ENCODE measurements around the gene SPRR5. TPM values are rescaled to one million over a fixed set of nuclear protein-coding genes. Genes with fewer than 3 reads are reported as not detected.

Gene SPRR5
- polyA plus RNA-seq, 3 donors: not detected

DNA sequence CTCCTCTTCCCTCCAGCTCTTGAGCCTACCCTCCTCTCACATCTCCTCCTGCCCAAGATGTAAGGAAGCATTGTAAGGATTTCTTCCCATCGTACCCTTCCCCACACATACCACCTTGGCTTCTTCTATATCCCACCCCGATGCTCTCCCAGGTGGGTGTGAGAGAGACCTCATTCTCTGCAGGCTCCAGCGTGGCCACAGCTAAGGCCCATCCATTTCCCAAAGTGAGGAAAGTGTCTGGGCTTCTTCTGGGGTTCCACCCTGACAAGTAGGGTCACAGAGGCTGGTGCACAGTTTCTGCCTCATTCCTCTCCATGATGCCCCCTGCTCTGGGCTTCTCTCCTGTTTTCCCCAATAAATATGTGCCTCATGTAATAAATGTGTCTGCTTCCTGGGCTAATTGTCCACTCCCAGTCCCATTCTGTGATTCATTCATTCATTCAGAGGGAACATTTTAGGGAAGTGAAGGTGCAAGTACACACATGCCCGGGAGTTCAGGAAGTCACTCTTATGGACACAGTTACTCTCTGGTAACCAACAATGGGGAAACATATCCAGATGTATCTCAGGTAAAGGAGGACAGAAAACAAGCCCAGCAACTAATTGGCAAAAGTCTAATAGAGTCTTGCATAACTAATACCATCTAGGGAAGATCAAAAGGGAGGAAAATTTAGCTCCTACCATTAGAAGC is 25.3 kb downstream of the SPRR5 start:
- 77 to 80% (median 80%) methylated on average over 4 of the region's 4 CpGs for WGBS, 3 donors
- no peak overlapping the region for H3K27ac ChIP-seq (ENCODE audit: low read depth, low read length)

DNA sequence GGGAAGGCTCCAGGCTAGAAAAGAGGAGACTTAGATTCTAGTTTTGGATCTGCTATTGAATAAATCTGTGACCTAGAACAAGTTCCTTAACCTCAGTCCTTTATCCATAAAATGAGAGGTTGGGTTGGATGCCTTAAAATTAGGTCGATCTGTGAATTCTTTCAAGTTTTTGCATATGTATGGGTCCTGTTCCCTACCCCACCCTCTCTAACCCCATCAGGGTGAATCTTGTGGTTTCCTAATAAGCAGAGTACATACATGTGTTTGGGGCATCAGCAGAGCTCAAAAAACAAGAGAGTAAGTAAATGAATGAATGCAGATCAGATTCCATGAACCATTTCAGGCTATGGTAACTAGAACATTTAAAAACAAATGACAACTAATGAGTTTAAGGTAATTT is 29.7 kb downstream of the SPRR5 start:
- WGBS, 3 donors: 64 to 75% (median 74%) methylated on average over 1 of the region's 1 CpG
- H3K27ac ChIP-seq (ENCODE audit: low read depth, low read length): no peak overlapping the region

DNA sequence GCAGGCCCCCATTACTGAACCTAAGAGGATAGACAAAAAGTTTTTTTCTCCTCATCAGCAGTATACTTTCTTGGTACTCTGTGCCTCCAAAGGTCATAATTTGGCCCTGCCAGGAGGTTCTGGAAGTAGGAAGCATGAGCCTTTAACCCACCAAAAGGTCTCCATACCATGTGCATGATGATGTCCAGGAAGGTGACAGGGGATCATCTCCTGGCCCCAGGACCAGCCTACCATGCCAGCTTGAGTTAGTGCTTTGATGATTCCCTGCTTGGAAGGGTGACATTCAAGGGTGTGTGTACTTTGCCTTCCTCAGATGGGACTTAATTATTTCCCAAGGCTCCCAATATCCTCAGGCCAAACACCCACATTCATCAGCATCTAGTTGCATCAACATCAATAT is 30.6 kb downstream of the SPRR5 start:
- no peak overlapping the region for H3K27ac ChIP-seq (ENCODE audit: low read depth, low read length)

DNA sequence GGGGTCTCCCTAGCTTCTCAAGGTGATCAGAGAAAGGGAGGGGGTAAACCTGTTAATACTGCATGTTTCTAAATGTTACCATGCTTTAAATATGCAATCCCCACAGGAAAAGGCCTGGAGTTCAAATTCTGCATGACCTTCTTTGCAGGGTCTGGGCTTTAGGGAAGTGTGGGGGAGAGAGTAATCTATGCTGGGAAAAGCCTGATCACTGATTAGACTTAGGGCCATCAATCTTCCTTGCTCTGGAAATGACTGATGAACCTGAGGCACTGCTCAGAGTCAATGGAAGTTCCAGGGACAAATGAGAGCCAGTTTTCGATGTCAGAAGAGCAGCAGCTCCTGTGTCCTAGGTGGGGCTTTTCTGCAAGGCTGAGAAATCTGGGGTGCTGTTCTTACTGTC is 33.7 kb downstream of the SPRR5 start:
- 63 to 79% (median 74%) methylated on average over 1 of the region's 1 CpG for WGBS, 3 donors
- H3K27ac ChIP-seq (ENCODE audit: low read depth, low read length): no peak overlapping the region

DNA sequence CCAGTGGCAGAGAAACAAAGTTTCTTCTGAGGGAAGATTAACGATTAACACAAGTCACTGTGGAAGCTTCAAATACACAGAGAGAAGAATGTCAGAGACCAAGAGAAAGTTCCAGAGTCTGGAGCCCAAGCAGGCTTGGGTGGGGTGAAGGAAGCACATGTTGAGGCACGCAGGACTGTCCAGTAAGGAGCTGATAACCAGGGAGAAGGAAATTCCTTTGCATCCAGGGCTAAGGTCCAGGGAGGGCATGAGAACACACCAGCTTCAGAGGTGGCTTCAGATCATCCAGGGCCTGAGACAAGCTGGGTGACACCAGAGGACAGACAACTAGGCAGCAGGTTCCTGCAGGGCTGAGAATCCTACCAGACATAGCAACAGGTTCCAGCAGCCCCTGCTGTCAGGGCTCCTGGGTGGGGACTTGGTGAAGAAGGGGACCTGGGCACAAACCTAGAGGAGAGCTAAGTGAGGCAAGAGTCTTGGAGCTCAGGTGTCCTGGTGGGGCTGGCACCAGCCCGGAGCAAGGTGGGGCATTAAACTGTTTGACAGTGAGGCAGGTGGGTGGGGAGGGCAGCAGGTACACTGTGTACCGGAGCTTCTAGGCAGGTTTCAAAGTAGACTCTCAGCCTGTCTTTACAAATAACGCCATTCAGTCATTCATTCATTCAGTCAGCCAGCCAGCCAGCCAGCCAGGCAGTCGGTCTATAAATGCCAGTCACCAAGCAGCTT is 34.3 kb downstream of the SPRR5 start:
- no peak overlapping the region for H3K27ac ChIP-seq (ENCODE audit: low read depth, low read length)
- WGBS, 3 donors: 77 to 85% (median 80%) methylated on average over 6 of the region's 6 CpGs

DNA sequence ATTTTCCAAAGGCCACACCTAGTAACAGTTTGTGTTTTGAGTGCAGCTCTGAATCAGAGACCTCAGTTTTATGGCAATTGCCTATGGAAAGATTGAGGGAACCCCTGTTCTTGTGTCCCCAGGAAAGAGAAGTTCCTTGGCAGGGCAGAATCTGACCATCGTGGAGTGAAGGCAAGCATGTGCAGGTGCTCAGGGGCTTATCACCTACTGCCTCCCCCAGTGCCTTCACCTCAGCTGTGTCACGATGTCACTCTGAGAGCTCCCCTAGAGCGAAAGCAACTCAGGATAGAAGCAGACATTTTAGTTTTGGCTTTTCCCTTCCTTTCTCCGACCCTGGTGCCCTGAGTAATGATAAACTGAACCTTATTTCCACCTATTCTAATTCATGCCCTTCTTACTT is 35.1 kb downstream of the SPRR5 start:
- 82 to 85% (median 83%) methylated on average over 4 of the region's 4 CpGs for whole genome bisulfite sequencing, 3 donors
- H3K27ac ChIP-seq (ENCODE audit: low read depth, low read length): no peak overlapping the region

DNA sequence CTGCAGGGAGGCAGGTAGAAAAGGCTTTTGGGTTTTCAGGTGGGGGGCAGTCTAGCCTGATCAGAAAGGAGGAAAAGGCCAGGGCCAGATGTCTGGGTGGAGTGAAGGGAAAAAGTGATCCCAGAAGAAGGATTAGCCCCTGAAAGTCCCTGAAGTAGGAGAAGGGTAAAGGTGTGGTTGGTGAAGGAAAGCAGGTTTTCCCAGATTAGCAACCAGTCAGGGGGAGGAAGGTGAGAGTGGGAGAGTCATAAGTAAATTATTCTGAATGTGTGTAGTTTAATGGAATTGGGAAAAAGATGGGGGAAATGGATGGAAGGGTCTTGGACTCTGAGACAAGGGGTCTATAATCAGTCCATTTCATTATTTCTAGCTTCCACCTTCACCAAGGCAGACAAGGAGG is 36.2 kb downstream of the SPRR5 start:
- H3K27ac ChIP-seq (ENCODE audit: low read depth, low read length): no peak overlapping the region

DNA sequence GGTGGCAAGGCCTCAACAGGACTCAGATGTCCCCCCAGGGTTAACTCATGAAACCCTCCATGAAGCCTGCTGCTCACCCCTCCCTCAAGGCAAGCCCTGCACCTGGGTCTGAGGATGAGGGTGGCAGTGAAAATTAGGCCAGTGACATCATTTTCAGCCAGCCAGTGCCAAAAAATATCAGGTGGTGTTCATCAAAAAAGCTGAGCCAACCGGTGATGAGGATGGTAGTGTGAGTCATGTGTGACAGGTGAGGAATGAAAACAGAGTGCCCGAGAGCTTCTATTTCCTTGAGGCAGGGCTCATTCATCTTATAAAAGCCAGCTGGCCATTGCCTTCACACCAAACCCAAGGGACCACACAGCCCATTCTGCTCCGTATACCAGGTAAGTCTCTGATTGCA is 36.7 kb downstream of the SPRR5 start, which contains the start of gene SPRR1A:
Gene SPRR1A (plus strand): TSS at position 339 of the 400 bp plus-strand sequence. CDS start 1,150 bp downstream, outside the sequence.
- 83 to 91% (median 83%) methylated on average over 3 of the region's 3 CpGs for whole genome bisulfite sequencing, 3 donors
- no peak within 1 kb of the TSS for H3K27ac ChIP-seq (ENCODE audit: low read depth, low read length)

DNA sequence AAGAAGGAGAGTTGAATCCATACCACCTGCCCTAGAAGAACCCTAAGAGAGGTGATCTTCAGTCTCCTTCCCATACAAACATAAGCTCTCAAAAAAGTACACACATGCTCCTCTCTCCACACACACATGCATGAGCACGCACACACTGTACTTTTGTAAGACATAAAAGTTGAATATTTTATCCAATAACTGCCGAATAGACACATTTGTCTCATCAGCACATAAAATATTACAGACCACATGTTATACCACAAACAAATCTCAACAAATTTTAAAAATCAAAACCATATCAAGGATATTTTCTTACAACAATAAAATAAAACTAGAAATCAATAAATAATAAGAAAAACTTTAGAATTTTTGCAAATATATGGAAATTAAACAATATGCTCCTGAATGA is 39.6 kb downstream of the SPRR5 start:
- 77 to 88% (median 86%) methylated on average over 2 of the region's 2 CpGs for WGBS, 3 donors
- no peak overlapping the region for H3K27ac ChIP-seq (ENCODE audit: low read depth, low read length)

DNA sequence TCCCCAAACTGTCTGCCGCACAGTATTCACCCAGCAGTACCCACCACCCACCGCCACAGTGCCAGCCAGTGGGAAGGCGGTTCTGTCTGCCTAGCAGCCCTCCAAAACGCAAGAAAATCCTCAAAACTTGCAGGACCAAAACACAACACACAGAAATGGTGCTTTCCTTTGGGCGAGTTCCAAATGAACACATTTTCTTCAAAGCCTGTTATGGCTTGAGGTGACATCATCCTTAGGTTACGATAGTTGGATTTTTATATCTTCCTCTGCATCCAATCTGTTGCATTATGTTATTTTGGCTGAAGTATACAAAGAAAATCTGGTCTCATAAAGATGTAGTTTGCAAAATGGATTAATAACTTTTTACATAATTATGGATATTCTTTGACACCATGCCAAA is 46.2 kb downstream of the SPRR5 start:
- no peak overlapping the region for H3K27ac ChIP-seq (ENCODE audit: low read depth, low read length)
- WGBS, 3 donors: 72 to 80% (median 76%) methylated on average over 6 of the region's 6 CpGs

DNA sequence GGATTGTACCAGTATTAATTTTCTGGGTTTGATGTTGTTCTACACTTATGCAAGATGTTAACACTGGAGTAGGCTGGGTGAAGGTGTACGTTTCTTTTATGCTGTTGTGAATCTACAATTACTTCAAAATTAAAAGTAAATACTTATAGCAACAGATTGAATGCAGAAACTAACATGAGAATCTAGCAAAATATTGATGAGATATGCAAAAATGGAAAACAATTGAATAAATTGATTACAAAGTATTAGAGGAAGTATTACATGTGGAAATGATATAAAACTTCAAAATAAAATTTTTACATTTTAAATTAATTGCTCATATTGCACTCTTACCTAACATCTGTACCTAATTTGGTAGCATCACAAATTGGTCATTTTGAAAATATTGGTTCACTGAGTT is 48.8 kb downstream of the SPRR5 start:
- 0 to 73% (median 46%) methylated on average over 1 of the region's 1 CpG for whole genome bisulfite sequencing, 3 donors

DNA sequence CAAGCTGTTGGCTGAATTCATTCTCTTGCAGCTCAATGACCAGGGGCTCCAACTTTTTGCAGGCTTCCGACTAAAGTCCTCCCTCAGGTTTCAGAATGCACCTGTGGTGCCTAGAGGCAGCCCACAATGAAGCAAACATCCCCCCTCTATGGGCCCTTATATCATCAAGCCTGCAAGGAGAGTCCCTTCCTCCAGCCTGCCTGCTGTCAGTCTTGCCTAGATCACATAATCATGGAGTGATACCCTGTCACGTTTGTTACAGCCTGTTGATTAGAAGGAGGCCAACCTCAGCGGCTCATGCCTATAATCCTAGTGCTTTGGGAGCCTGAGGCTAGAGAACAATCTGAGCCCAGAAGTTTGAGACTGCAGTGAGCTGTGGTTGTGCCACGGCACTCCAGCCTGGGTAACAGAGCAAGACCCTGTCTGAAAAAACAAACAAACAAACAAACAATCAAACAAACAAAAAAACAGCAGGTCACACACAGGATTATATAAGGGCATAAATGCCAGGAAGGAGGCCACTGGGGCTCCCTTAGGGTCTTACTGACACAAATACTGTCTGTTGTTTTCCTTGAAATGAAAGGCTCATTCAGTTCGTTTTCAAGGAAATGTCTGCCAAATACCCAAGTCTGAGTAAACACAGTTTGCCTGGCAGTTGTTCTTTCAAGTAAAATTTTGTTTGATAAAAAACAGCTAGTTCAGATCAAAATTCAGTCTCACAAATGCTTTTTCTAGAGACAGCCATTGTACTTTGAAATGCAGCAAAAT is 49.8 kb downstream of the SPRR5 start:
- H3K27ac ChIP-seq (ENCODE audit: low read depth, low read length): no peak overlapping the region
- WGBS, 3 donors: 24 to 38% (median 29%) methylated on average over 5 of the region's 5 CpGs

More for the DNA sequence above, 48.8 kb downstream of the SPRR5 start:
- H3K27ac ChIP-seq (ENCODE audit: low read depth, low read length): no peak overlapping the region

DNA sequence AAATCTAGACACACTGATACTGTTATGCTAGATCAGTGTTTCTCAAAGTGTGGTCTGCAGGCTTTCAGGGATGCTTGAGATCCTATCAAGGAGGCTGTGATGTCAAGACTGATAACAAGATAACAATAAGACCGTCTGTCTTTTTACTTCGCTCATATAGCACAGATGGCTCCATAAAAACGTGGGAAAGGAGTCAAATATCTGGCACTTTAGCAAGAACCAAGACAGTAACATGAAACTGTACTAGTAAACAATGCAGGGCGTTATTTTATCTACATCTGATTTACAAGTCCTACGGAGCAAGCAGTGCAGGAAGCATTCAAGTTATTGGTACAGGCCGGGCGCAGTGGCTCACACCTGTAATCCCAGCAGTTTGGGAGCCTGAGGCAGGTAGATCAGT is 50.9 kb downstream of the SPRR5 start:
- WGBS, 3 donors: 34 to 52% (median 40%) methylated on average over 7 of the region's 7 CpGs

DNA sequence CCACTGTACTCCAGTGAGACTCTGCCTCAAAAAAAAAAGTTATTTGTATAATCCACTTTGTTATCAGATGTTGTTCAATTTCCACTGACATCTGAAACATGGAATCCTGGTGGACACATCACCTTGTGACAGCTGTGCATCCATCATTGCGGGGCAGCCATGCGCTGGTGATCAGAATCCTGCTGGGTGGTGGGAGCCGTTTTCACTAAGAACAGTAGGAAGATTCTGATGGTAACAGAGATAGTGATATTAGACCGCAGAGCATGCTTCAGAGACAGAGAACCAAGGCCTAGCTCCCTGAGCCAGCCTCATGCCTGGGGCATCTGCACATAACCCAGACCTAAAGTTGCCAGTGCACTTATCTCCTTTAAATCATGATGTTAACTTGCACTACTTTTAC is 51.5 kb downstream of the SPRR5 start:
- no peak overlapping the region for H3K27ac ChIP-seq (ENCODE audit: low read depth, low read length)
- 78 to 93% (median 78%) methylated on average over 4 of the region's 4 CpGs for WGBS, 3 donors

More for the DNA sequence above, 50.9 kb downstream of the SPRR5 start:
- no peak overlapping the region for H3K27ac ChIP-seq (ENCODE audit: low read depth, low read length)

Other genes with a start within 250 kb of the SPRR5 start
- gene LCE2A, start 248.9 kb upstream of the SPRR5 start, polyA plus RNA-seq: not detected
- not detected for gene LCE4A, start 239.0 kb upstream of the SPRR5 start, polyA plus RNA-seq
- gene KPRP, start 189.2 kb upstream of the SPRR5 start, polyA plus RNA-seq: not detected
- not detected for gene LCE1F, start 172.1 kb upstream of the SPRR5 start, polyA plus RNA-seq
- not detected for gene LCE1E, start 160.9 kb upstream of the SPRR5 start, polyA plus RNA-seq
- not detected for gene LCE1D, start 150.5 kb upstream of the SPRR5 start, polyA plus RNA-seq
- gene LCE1C, start 140.6 kb upstream of the SPRR5 start, polyA plus RNA-seq: not detected
- not detected for gene LCE1B, start 135.2 kb upstream of the SPRR5 start, polyA plus RNA-seq
- gene LCE1A, start 119.7 kb upstream of the SPRR5 start, polyA plus RNA-seq: not detected
- not detected for gene LCE6A, start 104.3 kb upstream of the SPRR5 start, polyA plus RNA-seq
- not detected for gene LCE7A, start 87.2 kb upstream of the SPRR5 start, polyA plus RNA-seq
- not detected for gene SMCP, start 68.9 kb upstream of the SPRR5 start, polyA plus RNA-seq
- gene IVL, start 38.7 kb upstream of the SPRR5 start, polyA plus RNA-seq: under 1 TPM in 2 of 3 donors, not detected in 1; 0.06 to 0.40 TPM
- not detected for gene SPRR4, start 23.4 kb downstream of the SPRR5 start, polyA plus RNA-seq
- 1 to 10 TPM in 1 of 3 donors, not detected in 2; 9.5 TPM for gene SPRR1A, start 36.9 kb downstream of the SPRR5 start, polyA plus RNA-seq
- 10 to 100 TPM in 1 of 3 donors, 1 to 10 TPM in 1, under 1 TPM in 1; 0.53 to 20.3 (median 1.2) TPM for gene SPRR3, start 54.5 kb downstream of the SPRR5 start, polyA plus RNA-seq
- gene SPRR1B, start 84.0 kb downstream of the SPRR5 start, polyA plus RNA-seq: 1 to 10 TPM in 1 of 3 donors, not detected in 2; 2.6 TPM
- 1 to 10 TPM in 1 of 3 donors, not detected in 2; 1.3 TPM for gene SPRR2D, start 93.9 kb downstream of the SPRR5 start, polyA plus RNA-seq
- 1 to 10 TPM in 1 of 3 donors, under 1 TPM in 1, not detected in 1; 0.14 to 5.4 TPM for gene SPRR2A, start 110.3 kb downstream of the SPRR5 start, polyA plus RNA-seq
- gene SPRR2B, start 124.4 kb downstream of the SPRR5 start, polyA plus RNA-seq: 1 to 10 TPM in 1 of 3 donors, not detected in 2; 1.1 TPM
- gene SPRR2E, start 147.3 kb downstream of the SPRR5 start, polyA plus RNA-seq: 1 to 10 TPM in 1 of 3 donors, not detected in 2; 2.0 TPM
- gene SPRR2F, start 166.3 kb downstream of the SPRR5 start, polyA plus RNA-seq: 1 to 10 TPM in 1 of 3 donors, under 1 TPM in 1, not detected in 1; 0.90 to 1.1 TPM
- not detected for gene SPRR2G, start 203.7 kb downstream of the SPRR5 start, polyA plus RNA-seq